Dedifferentiated amniotic fluid mesenchymal stem cell (primary cell): ENCODE results near the gene S100A6.

Experiments used
- DNase-seq: peaks from one replicate; pipeline ENCODE4 v3.0.0-alpha.2; 2016; ENCODE audit errors: extremely low spot score

The S100A6 gene

DNA sequence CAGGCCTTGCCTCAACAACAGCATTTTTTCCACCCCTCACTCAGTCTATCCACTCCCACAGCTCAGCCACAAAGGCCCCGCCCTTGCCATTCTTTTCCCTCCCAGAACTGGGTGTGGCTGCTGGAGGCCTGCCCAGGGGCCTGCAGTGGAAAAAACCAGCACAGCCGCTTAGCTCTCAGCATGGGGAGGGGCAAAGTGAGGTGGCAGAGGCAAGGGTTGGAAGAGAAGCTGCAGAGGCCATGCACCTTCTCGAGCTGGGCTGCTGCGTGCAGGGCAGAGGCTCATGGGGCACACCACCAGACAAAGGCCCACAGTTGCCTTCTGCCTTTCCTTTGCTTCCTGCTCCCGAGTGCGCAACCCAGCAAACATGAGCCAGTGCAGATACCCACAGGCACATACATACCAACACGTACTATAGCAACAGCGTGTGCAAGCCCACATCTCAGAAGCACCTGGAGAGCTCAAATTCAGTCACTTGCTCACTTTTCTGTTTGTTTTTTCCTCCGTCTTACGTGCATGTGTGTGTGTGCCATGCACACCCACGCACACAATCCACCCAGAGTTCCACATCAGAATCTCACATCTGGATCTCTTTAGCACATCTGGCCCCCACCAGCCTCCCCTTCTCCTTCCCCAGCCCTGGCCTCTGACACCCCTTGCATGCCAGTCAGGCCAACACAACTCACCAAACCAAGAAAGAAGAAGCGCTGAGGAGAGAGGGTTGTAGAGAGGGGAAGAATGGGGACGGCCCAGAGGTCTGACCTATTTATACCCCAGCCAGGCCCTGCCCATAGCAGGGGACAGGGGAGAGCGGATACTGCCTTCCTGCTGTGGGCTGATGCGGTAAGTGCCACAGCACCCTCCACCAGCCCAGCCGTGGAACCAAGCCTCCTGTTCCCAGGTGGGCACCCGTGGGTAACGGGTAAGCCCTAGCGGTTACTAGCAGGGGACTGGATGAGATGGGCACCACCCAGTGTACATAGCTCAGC lies 9.6 kb upstream of the S100A6 start, which contains the start of gene S100A4:
Gene S100A4, minus strand, starts transcription at position 740 of the 989 bp plus-strand sequence. CDS start 1,012 bp downstream, outside the sequence.
- DNase-seq = peak; percentile 97

- DNase-seq = no peak
Observed at GRCh38 chr1:153544453-153545066, 8.8 kb upstream of the S100A6 start.

DNA sequence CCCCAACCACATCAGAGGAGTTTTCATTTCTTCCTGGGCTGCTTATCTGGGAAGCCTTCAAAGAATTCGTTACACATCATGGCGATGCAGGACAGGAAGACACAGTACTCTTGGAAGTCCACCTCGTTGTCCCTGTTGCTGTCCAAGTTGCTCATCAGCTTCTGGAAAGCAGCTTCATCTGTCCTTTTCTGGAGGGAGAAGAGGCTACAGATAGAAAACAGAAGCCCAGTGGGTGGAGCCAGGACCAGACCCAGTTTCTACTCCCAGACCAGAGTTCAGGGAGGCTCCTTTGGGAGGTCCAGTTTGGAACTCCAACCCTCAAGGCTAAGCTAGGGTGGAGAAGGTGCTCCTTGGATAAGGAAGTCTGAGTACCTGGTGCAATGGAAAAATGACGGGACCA lies 7.9 kb upstream of the S100A6 start:
- DNase-seq = no peak

- DNase-seq = no peak
Observed at GRCh38 chr1:153542956-153543711, 7.3 kb upstream of the S100A6 start.

DNA sequence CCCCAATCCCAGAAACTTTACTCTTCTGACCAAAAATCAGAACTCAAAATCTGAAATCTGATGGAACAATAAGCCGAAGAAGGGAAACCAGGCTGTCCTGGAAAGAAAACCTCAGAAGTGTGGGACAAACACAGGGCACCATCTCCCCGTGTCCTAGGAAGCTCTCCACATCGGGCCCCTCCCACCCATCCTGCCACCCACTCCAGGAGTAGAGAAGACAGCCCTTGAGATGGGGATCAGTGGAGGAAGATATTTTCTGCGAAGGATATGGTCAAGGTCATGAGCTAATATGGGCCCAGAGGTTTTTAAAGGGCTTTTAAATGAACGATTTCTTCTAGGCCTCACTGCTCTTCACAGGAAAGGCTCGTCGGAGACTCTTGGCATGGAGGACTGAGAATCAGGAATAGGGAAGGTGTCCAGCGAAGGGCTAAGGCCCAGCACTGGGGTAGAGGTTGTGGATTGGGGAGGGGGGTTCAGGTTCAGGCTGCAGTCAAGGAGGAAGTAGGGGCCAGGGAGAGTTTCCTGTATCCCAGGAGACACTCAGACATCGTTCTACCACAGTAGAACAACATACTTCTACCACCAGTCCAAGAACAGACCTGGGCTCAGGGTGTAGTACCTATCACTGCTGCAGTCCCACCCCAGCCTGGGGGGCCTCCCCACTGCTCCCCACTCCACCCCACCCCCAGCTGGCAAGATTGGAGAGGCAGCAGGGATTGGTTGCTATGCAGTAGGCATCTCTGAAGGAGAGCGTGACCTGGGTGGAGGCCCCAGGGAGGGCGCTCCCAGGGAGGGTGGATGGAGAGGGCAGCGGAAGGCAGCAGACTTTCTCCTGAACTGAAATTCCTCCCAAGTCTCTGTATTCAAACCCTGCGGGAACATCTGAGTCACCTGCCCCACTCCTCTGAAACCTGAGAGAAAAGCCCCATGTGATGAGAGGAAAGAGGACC lies 6.1 kb upstream of the S100A6 start:
- DNase-seq = no peak

DNA sequence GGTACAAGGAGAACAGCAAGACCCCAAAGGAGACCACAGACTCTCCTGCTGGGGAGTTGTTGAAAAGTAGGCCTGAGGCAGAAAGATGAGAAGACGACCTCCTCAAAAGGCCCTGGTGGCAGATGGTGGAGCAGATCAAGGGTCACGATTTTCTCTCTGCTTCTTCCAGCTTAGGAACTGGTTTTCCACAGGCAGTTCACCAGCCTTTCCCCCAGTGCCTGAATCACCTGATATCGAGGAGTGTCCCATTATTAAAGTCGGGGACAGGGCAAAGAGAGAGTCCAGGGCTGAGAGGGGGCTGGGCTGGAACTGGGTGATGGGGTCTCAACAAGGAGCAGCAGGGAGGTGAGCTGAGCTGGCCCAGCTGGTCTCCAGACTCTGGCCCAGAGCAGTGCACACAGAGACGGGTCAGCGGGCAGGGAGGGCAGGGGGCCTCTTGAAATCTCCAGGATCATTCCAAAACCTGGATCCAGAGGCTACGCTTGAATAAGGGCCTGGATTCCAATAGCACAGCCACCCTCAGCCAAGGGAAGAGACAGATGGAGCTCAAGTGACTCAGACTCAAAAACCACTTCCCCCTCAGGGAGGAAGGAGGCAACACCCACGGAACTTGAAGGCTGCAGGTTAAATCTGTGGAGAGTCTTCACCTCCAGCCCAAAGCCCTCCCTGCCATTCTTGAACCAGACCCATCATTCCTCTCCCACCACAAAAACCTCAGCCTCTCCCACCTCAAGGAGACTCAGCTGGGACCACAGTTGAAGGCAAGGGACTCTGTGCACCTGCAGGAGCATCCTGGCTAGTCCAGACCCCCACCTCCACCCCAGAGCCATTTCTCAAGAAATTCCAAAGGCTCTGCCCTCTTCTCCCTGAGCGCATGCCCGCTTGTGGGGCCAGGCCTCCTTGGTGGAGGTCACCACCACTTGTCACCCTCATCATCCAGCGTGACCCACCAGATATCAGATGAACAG lies 4.9 kb upstream of the S100A6 start, which contains the start of gene S100A5:
Gene S100A5, minus strand, starts transcription at position 541 of the 968 bp plus-strand sequence. CDS start 743 bp downstream, outside the sequence.
- peak; percentile 54 for DNase-seq

GRCh38 chr1:153539395-153540093 lies 3.8 kb upstream of the S100A6 start:
- DNase-seq = no peak

DNA sequence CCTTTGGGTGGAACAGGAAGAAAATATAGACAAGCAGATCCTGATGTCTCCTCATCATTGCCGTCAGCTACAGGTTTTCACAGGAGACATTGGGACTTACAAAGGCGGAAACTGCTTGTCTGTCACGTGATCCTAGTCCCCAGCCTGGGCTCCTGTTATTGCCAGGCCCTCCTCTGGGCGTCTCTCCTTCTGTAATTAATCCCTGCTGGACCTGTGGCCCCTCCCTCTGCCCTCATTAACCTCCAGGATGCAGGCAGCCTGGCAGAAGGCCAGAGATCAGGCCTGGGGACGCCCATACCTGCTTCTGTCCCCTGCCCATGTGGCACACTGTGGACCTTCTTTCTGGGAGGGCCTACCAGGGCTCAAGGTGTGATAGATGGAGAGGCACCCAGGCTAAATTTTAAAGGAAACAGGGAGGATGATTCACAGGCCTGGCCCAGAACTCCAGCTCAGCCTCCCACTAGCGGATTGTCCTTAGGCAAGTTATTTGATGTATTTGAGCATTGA lies 2.6 kb upstream of the S100A6 start:
- no peak for DNase-seq

- no peak for DNase-seq
Observed at GRCh38 chr1:153537376-153537730, 1.6 kb upstream of the S100A6 start.

DNA sequence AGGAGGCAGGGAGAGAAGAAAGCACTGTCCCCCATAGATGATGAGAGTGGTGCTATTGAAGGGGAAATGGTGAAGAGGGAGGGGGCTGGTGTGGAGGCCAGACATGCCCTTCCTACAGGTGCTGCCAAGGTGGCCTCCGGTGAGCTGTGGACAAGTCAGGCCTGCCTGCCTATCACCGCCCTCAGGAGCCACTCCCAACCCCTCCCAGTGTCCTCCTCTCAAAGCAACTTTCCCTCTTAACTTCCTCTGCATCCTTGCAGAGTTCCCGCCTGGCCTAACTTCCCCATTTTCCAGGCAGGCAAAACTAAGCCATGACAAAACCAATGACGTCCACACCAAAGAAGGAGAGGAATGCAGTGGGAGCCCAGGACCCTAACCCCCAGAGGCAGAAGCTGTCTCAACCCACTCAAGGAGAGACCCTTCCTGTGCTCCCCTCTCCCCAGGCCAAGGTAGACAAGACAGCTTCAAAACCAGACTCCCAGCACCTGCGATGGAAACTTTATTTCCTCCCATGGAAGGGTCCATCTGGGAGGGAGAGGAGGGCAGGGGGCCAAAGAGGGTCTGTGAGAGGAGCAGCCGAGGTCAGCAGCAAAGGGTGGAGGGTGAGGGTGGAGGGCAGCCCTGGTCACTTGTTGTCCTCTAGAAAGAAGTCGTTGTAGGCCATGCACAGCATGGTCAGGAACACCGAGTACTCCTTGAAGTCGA lies 1.0 kb upstream of the S100A6 start:
- DNase-seq = no peak

DNA sequence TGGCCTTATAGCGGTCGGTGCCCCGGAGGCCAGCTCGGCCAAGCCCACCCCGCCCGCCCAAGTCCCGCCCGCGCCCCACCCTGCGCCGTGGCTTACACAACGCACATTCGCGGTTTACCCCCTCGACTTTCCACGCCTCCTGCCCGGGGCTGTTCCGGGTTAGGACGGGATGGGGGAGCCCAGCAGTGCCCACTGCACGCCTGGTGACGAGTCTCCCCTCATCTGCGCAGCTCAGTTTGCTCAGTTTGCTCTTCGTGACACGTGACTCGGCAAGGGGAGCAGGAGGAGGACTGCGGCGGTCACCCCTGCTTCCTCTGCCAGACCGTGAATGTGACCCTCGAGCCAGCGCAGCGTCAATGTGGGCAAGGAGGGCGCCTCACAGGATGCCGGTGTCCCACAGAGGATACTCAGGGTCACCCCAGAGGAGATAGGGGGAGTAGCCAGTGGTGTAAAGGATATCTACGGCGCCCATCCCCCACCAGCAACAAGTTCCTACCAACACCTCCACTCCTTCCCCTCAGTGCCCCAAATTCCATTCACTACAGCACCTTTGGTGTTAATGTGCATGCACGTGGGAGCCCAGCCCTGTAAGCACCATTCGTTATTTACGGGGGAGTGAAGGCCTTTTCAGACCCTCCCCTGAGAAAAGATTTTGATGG lies 350 bp upstream of the S100A6 start:
- peak; percentile 85 for DNase-seq

DNA sequence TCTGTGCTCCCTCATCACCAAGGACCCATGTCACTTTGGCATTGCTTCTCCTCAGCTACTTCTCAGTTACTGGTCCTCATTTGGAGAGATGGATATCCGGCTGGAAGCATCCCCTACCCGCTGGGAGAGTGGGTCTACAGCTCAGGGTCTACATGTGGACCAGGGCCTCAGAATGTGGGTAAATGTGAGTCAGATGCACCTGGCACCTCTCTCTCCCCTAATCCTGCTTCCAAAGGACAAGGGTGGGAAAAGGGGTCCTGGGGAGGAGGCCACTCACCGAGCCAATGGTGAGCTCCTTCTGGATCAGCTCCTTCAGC lies 908 bp downstream of the S100A6 start:
- DNase-seq = no peak

GRCh38 chr1:153534226-153534924 lies 1.4 kb downstream of the S100A6 start:
- no peak for DNase-seq

GRCh38 chr1:153533689-153534201 lies 2.0 kb downstream of the S100A6 start:
- peak; percentile 58 for DNase-seq

GRCh38 chr1:153532769-153533599 lies 2.8 kb downstream of the S100A6 start:
- DNase-seq = peak; percentile 88

- DNase-seq = no peak
Observed at GRCh38 chr1:153532181-153532580, 3.6 kb downstream of the S100A6 start.
